T follicular helper cell (primary cell): ENCODE data around the gene ACTL6A.
"Not testable (repeated sequence)": the region's sequence is repeated elsewhere in the genome, so short reads cannot be mapped to it uniquely, and the experiment has no call there.

ENCODE experiments used
- DNase-seq: peaks from one replicate; pipeline ENCODE4 v3.0.0-alpha.2; 2020; ENCODE audit warnings: low read depth
- total RNA-seq, 2 experiments: gene quantifications; one replicate each; lab custom pipeline; 2026; lab: John Stamatoyannopoulos, UW

ACTL6A gene
- total RNA-seq, result 45.6 to 97.2 reads per million in 2 experiments

DNA sequence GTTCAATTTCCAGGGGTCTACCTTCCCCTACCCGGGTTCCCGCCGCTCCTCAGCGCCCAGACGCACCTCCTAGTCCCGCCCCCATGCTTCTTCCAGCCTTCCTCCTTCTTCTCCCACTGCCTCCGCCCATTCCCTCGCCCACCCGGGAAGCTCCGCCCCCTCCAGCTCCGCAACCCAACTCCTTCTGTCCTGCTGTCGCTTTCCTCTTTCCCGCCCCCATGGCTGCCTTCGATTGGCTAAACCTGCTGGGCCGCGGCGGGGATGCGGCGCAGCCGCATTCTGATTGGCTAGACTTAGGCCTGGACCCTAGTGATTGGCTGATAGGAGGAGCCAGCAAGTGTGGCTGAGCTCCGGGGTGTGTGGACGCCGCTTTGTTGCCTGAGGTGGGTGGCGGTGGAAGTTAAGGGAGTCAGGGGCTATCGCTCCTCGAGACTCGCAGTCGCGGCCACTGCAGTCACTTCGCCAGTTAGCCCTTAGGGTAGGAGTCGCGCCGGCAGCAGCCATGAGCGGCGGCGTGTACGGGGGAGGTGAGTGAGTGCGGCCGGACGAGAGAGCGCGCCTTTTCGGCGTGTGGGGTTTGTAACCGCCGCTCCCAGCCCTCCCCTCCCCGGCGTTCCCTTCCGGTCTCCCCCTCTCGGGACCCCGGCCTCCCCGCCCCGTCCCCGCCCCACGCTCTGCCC is at the start of gene ACTL6A:
TSS of gene ACTL6A (plus strand) at position 336 of the 680 bp plus-strand sequence. CDS start at position 503, 167 bp downstream.
- DNase-seq, result peak; percentile 98

DNA sequence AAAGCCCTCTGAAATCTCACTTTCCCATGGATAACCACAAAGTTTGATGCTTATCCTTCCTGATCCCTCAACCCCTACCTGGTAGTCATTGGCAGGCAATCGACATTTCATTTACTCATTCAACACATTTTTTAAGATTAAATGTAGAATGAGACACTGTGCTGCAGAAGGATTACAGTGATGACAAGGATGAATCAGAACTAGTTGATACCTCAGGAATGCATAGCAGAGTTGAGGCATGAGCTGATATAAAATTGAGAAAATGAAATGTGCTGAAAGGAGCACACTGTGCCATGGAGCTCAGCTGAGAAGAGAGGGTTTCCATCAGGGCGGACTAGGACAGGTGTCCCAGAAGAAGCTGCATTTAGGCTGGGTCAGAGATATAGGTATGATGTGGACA is 48.9 kb upstream of the ACTL6A start:
- DNase-seq, result no peak

DNA sequence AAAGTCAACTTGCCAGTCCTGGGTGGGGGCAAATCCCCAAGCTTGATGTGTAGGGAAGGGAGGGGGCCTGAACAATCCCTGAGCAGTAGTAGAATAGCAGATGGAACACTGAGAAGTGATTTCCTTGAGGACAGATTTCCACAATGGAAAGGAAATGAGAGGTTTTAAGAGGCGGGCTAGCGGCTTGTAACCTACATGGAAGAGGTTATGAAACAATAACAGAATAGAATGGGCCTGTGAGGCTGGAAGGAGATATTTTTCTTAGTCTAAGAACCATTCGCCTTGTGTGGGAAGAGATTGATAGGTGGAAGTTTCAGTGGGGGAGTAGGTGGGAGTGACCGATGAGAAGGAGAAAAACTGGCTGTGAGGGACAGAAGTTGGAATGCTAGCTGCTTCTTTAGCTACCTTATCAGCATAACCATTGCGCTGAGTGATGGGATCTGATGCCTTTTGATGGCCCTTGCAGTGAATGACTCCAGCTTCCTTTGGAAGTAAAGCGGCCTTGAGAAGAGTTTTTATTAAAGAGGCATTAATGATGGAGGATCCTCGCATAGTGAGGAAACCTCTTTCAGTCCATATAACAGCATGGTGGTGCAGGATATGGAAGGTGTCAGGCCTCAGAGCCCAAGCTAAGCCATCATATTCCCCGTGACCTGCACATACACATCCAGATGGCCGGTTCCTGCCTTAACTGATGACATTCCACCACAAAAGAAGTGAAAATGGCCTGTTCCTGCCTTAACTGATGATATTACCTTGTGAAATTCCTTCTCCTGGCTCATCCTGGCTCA is 46.1 kb upstream of the ACTL6A start:
- DNase-seq, result not testable (repeated sequence)

DNA sequence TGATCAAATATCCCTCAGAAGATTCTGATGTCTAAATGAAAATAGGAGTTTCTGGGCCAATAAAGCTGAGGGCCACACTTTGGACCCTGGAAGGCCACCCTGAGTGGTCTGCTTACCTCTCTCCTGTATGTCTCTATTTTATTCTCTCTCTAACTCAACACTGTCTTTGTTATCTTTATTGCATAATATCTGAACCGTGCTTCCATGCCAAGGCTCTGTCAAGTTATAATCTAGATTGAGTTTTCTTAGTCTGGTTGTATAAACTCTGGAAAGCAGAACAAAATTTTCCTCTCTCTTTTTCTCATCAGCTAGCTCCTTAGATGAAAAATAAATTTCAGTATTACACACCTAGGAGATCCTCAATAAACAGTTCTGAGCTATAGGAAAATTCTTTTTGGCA is 36.2 kb upstream of the ACTL6A start:
- DNase-seq, result no peak

DNA sequence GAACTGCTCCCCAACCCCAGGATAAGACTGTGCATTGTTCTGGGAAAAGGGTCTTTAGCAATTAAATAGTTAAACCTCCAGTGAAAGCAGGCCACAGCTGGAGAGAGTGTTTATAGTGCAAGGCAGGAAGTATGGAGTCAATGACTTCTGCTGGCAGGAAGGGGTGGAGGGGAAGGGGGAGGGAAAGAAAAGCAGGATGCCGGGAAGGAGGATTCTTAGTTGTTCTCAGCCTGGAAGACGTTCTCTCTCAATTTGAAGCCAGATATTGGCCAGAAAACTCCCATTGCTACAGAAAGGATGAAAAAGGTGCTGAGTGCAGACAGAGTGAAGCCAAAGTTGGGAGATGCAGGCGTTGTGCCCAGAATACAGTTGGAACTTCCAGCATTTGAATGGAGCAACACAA is 35.7 kb upstream of the ACTL6A start:
- DNase-seq, result no peak

DNA sequence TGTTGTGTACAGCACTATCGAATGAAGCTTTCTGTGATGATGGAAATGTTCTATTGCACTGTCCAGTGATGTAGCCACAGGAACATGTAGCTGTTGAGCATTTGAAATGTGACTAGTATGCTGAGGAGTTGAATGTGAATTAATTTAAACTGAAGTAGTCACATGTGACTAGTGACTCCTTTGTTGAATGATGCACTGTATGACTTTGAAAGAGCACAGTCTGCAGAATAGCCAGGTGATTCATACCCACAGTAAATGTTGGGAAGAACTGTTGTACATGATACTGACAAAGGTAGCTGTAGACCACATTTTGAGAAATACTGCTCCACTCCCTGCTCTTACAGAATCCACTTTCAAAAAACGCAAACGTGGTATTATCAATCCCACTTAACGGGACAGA is 34.0 kb upstream of the ACTL6A start:
- no peak for DNase-seq

DNA sequence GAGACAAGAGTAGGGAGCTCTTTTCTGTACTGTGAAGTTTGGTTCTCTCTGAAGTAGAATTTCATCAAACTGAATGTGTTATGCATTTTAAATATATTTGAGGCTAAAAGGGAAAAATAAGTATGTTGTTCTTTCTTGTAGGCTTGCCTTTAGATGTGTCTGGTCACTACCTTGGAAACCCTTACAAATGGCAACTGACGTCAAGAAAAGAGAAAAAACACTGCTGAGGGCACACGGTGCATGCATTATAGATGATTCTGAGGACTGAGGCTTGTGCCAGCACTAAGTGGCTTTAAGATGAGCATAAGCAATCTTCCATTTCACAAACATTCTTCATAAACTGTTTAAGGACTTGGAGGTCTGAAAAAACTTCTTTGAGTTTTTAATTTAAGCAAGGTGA is 31.1 kb upstream of the ACTL6A start:
- no peak for DNase-seq

DNA sequence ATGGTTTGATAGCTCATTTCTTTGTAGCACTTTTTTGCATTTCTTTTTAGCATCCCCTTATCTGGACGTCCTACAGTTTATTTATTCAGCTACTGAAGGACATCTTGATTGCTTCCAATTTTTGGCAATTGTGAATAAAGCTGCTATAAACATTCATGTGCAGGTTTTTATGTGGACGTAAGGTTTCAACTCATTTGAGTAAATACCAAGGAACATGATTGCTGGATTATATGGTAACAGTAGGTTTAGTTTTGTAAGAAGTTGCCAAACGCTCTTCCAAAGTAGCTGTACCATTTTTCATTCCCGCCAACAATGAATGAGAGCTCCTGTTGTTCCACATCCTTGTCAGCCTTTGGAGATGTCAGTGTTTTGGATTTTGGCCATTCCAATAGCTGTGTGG is 29.5 kb upstream of the ACTL6A start:
- DNase-seq, result no peak

DNA sequence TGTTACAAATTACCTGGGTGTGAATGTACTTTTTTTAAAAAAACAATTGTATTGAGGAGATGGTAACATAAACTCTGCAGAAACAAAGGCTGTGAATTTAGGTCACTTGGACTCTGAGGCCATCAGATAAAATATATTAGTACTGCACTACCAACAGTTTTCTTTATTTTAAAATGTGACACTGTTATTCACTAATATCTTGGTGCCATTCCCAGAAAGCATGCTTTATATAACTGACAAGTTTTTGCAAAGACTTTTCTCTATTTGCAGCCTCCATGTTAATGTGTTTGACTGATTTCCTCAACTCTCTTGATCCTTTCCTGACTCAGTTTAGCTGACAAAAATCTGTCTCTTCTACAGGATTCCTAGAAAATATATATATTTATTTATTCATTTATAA is 26.5 kb upstream of the ACTL6A start:
- DNase-seq, result no peak

DNA sequence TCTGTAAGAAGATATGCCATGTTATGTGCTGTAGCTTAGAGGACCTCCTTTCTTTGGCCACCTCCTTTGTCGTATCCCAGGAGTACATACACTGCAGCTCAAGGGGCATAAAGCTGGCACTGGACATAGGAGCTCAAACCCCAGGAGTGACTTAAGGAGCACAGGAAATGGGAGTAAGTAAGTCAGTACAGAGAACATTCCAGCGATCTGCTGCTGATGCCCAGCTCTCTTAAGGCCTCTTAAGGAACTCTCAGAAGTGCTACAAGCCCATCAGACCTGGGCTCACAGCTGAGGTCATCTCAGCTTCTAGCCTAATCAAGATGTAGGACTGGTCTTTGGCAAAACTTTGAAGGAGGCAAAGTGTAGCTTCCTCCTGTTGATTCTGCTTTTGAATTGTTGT is 21.6 kb upstream of the ACTL6A start:
- no peak for DNase-seq

DNA sequence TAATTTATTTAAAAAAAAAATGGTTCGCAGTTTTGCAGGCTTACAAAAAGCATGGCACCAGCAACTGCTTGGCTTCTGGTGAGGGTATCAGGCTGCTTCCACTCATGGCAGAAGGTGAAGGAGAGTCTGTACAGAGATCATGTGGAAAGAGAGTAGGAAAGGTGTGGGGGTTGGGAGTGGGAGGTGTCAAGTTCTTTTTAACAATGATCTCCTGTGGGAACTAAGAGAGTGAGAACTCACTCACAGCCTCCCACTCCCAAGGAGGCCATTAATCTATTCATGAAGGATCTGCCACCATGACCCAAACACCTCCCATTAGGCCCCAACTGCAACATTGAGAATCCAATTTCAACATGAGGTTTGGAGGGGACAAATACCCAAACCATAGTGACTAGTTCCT is 21.1 kb upstream of the ACTL6A start:
- DNase-seq, result no peak

DNA sequence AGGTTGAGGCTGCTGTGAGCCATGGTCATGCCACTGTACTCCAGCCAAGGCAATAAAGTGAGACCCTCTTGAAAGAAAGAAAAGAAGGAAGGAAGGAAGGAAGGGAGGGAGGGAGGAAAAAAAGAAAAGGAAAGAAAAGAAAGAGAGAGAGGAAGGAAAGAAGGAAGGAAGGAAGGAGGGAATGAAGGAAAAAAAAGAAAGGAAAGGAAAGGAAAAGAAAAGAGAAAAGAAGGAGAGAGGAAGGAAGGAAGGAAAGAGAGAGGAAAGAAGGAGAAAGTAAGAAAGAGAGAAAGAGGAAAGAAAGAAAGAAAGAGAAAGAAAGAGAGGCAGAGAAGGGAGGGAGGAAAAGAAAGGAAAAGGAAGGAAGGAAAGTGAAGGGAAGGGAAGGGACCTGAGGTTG is 20.4 kb upstream of the ACTL6A start:
- DNase-seq, result no peak

DNA sequence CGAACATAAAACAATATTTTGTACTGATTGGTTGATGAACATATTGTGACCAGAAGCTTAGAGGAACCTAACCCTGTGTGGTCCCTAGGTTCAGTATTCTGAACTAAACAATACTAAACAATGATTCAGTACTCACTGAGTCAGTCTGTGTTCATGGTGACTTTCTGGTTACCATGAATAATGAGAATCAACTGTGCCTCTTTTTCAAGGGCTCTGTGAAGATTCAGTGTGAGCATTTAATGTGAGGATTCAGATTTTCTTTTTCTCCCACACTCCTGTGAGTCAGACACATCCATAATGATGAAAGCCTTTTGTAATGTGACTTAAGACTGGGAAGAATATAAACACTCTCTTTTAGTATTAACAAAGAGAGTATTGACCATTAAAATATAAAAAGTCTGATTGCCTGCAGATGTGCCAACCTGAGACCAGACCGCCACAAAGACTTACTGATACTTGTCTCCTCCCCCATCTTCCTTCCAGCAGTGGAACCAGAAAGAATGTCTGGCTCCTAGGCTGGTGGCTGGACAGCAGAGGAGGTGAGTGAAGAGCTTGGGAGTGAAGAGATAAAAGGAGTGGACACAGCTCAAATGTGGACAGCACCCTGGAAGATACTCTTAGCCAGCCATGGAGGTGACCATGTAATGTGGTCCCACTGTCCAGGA is 17.6 kb upstream of the ACTL6A start:
- DNase-seq, result no peak

DNA sequence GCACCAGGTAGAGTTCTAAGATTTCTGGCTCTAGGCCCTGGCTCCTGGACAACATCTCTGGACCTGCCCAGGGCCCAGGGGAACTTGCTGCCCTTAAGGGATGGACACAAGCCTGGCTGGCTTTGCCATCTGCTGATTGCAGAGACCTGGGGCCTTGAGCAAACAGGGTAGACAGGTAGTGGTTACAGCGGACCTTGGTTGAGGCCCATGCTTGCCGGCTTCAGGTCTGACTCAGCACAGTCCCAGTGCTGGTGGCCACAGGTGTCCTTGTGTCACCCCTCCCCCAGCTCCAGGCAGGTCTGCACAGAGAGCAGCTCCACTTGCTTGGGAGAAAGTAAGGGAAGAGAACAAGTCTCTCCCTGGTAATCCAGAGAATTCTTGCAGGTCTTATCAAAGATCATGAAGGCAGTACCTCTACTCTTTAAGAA is 15.9 kb upstream of the ACTL6A start:
- DNase-seq, result no peak

DNA sequence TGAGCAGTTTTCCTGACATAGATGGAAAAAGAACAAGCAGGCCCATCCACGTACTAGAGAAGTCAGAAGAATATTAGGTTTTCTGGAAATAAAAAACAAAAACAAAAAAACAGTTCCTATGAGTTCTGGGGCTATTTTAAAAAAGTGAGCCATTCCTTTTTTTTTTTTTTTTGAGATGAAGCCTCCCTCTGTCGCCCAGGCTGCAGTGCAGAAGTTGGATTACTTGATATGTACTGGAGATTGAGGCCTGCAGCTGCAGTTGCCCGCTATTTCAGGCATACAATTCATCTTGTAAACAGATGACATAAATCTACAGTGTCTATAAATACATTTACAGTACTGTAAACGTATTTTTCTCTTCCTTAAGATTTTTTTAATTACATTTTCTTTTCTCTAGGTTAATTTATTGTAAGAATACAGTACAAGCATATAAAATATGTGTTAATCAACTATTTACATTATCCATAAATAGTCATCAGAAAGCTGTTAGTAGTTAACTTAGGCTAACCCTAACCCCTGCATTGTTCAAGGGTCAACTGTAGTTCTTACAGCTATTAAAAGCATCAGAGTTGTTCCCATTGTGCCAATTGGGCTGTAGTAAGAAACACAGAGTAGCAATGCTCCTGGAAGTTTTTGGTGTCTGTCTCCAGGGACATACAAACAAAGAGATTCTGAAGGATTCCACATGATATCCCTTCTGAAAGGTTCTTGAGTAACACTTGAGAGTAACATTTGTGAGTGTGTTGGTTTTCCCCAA is 11.2 kb upstream of the ACTL6A start:
- no peak for DNase-seq

DNA sequence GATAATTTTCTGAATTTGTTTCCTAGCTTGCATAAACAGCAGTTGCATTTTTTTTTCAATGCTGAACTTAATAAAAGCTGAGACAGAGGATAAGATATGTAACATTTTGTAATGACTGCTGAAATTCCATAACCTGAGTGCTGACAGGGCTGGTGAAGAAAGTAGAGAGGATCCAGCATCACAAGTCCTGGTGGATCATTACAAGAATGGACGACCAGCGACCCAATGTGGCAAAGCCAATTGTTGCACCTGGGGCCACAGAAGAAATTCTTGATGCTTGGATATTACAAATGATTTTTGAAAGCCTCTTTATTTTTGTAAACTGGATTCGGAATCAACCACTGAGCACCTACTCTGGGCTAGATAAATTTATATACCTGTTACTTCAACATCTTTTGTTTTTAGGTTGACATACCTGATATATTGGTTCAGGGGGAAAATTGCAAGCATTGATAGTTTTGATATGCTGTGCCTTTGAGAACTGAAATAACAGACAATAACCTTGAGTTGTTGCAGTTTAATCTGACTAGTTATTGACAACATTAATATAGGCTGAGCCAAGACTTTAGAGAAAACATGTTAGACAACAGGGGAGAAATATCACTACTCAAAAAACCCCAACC is 3.9 kb upstream of the ACTL6A start:
- peak; percentile 20 for DNase-seq

DNA sequence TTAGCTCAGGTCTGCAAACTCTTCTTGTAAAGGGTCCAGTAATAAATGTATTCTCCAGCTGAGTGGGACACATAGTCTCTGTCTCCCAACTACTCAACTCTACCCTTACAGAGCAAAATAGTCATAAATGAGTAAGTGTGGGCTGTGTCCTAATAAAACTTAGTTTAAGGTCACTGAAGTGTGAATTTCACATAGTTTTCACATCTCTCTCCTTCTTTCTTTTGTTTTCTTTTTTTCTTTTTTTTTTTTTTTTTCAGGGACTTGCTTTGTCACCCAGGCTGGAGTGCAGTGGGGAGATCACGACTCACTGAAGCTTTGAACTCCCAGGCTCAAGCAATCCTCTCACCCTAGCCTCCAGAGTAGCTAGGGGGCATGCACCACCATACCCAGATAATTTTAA is 1.9 kb upstream of the ACTL6A start:
- no peak for DNase-seq

DNA sequence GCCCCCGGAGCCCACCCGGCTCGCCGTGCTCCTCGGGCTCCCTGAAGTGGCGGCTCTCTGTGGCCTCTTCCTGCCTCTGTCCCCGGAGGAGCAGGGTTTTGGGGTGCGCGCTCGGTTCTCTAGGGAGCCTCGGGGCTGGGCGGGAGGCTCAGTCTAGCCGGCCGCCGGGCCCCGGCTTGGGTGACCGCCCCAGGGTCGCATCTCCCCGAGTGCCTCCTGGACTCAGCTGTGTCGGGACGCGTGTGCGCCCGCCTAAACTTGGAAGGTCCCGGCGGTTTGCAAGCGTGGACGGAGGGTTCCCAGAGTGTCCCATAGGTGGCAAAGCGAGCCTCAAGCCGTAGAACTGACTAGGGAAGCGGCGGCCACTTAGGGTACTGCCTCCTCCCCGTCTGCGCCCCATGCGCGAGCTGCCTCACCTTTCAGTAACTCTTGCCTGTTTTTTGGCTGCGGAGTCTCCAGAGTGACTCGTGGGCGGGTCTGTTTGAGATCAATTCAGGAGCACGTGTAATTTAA is 601 bp downstream of the ACTL6A start:
- DNase-seq, result peak; percentile 52

DNA sequence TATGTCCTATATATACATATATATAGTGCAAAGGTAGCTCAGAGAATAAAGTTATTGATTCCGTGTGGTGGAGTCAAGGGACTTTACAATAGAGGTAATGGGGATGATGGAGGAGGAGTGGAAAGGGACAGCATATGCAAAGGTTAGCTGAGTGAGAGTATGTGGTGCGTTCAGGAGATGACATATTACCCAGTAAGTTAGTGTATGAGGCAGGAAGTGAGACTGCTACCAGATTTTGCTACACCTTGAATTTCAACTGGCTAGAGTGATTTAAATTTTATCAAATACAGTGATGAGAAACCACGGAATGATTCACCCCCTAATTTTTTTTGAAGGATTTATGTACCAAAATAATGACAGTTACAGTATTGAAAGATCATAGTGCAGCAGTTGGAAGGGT is 2.8 kb downstream of the ACTL6A start:
- no peak for DNase-seq

DNA sequence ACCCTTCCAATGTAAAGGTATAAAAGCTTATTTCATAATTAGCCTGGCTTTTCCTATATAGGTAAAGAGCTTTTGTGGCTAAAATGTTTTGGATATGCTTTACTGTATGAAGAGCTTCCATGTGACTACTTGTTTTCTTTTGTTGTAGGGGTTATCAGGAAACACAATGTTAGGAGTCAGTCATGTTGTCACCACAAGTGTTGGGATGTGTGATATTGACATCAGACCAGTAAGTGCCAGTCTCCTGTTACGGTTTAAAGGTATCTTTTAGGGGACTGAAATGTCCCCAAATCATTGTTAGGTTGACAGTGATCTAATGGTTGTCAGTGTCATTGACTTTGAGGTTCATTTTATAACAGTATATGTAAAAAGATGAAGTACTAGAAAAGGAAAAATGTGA is 18.3 kb downstream of the ACTL6A start:
- DNase-seq, result no peak

DNA sequence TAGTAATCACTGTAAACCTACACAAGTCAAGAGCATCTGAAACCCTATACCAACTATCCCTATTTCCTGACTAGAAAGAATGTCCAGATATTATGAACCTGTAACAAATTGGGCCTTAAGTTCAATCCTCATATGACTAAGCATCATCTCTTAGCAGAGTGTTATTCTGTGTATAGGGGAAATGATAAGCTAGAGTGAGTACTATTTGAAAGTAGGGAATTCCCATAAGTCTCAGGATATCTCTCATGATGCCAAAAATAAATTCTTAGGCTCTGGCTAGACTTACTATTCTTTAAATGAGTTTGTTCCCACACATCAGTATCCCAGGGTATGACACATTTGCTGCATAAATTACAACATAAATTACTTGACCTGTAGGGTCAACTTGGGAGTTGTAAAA is 26.4 kb downstream of the ACTL6A start:
- no peak for DNase-seq

DNA sequence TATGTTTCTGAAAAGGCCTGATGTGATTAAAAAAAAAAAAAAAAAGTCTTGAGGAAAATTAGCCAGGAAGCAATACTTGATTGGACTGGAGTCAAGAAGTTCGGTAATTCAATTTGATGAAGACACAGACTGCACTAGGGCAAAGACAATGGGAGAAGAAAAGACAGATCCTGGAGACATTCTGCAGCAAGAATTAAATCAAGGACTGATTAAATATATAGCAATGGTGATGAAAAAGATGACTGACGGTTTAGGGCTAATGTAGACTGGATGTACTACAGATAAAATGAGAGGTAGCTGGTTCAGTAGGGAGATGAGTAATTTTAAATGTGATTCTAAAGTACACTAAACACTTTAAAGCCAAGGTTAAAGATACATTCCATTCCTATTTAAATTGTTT is 27.9 kb downstream of the ACTL6A start:
- no peak for DNase-seq
